ENCODE data around the gene MYO3B.
"Not testable (repeated sequence)": the region's sequence is repeated elsewhere in the genome, so short reads cannot be mapped to it uniquely, and the experiment has no call there.

MYO3B gene

DNA sequence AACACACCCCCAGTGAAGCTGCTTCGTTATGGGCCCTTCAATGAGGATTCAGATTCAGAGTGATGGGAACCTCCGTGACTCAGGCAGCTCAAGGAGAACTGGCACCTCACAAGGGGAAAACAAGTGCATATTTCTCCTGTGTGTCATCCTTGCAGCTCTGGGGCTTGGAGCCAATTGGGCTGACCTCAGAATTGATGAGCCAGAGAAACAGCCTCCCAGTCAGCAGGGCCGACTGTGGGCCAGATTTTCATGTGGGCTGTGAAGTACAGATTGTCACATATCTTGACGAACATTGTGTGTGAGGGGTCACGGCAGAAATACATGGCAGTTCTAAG is 347.6 kb downstream of the MYO3B start:
- no peak for DNase-seq

DNA sequence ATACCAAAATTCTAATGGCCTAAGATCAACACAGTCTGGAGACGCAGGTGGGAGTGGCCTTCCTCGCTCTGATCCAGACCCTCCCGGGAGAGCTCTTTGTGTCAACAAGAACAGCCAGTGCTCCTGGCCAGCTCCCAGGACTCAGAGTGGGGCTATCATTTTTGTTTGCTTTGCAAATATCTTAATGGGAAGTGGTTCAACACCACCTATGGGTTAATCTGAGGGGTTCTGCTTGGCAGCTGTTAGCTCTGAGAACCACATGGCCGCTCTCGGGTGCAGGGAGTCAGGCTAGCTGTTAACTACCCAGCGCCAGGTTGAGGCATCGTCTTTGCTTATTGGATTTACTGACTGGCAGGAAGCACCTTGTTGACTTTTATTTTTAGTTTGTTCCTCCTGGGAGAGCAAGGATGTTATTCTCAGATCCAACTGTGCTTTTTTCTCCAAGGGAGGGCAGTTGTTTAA is 352.4 kb downstream of the MYO3B start:
- no peak for DNase-seq

DNA sequence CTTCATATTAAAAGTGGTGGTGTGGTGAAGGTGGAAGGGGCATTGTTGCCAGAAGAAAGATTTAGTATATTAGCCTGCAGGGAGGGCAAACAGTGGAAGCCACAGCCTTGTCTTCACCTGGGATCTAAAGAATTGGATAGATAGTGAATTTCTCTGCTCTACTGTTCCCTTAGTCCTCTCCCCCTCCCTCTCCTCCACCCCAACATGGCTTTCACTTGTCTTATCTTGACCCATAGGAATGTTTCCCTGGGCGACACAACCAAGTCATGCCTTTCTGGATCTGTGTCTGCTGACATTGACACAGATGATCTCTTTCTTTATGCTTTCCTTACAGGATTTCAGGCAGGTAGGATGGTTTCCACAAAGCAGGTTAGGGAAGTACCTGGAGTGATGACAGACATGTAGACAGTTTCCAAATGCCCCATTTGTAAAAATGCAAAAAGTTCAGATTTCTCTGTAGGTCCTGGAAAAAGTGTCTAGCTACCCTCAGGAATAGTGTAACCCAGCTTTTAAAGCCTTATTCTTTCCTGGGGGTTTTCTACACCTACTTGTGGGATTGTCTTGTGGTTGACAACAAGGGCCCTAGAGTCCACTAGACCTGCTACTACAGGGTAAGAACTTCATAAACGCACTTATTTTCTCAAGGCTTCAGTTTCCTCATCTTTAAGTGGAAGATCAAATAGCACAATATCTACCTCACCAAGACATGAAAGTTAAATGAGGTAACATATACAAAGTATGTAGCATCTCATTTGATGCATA is 353.0 kb downstream of the MYO3B start:
- DNase-seq: no peak

DNA sequence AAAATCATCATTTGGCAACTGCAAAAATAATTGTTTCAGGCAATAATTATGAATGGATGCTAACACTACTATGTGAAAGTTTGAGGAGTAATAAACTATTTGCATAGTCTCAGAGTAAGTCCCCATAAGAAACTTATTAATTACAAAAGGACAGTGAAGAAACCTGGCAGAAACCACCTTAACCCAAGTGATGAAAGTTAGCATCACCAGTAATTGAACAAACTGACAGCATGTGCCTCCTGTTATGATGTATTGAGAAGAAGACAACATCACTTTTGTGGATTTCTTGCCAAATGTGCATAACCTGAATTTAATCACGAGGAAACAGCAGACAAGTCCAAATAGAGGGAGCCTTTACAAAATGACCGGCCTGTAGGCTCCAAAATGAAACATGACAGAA is 353.9 kb downstream of the MYO3B start:
- DNase-seq: no peak

DNA sequence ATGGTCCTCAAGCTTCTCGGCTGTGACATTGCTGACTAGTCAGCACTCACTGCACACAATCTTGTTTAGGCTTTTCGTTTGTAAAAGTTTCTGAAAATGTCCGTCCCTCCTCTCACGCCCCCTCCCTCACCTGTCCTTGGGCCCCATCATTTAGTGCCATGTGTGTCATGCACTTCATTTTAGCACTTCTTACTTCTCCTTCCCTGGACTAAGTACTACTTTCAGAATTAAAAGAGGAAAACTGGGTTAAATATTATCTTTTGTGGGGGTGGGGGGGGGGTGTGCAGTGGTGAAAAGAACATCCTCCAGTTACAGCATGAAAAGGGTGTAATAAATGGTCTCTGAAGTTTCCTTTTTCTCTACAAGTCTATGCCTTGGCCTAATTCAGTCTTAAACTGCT is 355.2 kb downstream of the MYO3B start:
- DNase-seq: no peak

DNA sequence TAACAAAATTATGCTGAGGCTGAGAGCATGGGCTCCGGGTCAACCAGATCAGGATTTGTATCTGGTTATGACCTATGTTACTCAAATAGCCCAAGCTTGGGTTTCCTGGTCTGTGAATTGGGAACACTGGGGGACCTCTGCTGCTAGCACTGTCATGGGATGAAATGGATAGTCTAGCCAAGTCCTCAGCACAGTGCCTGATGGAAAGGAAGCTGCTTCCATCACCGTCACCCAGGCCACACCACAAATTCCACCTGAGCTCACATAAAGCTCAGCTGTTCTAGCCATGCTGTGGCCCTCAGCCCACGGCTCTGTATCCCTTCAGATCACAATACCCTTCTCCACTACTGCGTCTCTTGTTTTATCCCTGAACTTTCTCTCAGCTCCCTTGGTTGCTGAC is 357.6 kb downstream of the MYO3B start:
- no peak for DNase-seq

DNA sequence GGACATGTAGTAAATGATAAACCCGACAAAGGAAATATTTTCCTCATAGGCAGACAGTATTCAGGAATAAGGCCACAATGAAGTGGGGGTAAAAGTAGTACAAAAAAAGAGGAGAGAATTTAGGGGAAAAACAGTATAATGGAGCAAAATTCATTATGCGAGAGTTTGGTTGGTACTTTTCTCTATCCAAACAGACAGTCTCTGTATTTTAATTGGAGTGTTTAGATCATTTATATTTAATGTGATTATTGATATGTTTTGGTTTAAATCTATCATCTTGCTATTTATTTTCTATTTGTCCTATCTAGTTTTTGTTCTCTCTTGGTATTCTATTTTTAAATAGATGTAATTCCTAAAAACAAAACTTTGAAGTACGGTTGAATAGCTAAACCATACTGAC is 366.9 kb downstream of the MYO3B start:
- DNase-seq: no peak

DNA sequence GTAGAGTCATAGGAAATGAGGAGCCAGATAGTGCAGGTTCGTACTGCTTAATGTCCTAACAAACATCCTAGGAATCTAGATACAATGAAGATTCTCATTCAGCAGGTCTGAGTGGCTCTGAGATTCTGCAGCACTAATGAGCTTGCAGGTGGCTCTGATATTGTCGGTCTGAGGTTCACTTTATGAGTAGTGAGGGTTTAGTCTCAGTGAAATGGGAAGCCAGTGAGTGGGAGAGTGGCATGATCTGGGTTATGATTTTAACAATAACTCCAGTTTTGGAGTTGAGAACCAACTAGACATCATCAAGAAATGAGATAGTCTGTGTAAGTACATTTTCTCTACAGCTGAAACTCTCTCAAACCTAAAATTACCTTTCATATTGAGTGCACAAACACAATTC is 370.4 kb downstream of the MYO3B start:
- no peak for DNase-seq

DNA sequence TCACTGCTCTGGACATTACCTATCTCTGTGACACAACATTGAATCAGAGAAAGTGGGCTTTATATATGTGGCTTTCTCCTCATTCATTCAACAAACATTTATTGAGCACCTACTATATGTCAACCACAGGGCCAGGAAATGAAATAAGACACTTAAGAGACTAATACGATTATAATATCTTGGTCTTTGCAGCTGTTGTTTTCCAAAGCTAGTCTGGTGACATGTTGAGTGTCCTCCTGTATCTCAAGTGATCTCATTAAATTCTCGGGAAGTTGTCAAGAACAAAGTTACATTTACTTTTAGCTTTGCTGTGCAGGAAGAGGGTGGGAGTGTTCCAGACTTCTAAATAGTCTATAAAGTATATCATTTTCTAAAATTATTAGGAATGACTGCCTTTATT is 372.6 kb downstream of the MYO3B start:
- no peak for DNase-seq

DNA sequence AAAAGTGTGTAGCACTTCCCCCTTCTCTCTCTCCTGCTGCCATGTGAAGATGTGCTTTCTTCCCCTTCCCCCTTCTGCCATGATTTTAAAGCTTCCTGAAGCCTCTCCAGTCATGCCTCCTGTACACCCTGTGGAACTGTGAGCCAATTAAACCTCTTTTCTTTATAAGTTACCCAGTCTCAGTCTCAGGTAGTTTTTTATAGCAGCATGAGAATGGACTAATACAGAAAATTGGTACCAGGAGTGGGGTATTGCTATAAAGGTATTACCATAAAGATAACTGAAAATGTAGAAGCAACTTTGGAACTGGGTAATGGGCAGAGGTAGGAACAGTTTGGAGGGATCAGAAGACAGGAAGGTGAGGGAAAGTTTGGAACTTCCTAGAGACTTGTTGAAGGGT is 374.0 kb downstream of the MYO3B start:
- not testable (repeated sequence) for DNase-seq

DNA sequence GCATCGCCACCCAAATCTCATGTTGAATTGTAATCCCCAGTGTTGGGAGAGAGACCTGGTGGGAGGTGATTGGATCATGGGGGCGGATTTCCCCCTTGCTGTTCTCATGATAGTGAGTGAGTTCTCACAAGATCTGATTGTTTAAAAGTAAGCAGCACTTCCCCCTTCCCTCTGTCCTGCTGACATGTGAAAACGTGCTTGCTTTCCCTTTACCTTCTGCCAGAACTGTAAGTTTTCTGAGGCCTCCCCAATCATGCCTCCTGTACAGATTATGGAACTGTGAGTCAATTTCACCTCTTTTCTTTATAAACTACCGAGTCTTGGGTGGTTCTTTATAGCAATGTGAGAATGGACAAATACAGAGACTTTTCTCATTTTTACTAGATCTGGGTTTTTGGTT is 375.8 kb downstream of the MYO3B start:
- no peak for DNase-seq

DNA sequence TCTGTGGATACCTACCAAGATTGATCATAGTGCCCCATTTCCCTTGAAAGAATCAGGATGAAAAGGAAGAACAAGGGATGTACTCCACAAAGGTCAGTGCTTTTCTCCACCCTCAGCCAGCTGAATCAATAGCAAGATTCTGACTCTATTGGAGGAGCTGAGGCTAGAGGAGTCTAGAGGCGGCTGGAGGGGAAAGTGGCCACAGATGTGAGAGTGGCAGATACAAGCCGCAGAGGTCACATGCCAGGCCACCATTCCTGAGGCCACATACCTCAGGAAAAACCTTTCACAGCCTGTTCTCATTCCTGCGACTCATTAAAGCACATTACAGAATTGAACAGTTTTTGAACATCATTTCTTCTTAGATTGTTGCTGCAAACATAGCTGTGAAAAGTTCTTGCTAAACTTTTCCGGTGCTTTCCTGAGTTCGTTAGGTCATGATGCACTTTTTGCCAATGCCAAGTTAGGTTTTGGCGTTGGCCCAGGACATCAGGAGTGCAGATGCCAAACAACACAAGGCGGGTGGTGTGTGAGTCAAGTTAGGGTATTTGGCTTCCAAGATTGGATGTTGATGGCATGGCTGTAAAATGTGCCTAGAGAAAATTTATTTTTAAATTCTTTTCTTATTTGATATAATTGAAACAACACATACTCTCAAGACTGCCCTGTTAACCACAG is 376.5 kb downstream of the MYO3B start:
- peak; percentile 49 for DNase-seq

DNA sequence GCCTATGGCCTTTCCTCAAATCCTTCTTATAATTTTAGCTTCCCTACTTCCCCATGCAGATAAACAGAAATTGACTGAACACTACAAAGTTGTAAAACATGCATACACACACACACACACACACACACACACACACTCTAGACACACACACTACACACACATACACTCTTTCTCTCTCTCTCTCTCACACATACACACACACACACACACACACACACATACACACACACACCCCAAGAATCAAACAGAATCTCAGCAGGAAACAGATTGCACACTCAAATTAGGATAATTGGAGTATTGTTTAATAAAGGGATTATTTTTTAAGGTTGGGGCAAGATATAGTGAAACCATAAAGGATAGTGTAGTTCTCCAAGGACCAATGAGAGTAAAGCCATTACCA is 385.0 kb downstream of the MYO3B start:
- no peak for DNase-seq

DNA sequence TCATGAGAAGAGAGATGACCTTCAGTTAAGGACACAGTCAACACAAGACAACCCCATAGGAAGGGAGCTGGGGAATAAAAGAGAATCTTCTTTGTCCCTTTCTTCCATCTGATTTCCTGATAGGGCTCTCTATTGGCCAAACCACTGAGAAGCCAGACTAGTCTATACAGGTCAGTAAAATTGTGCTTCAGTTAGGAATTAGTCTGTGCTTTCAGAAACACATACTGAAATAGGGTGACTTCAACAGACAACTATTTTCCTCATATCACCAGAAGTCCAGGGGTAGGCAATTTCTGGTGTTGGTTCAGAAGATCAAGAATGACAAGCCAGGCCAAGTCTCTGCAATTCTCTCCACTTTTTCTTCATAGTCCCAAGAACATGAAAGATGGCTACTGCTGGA is 385.5 kb downstream of the MYO3B start:
- DNase-seq: no peak

DNA sequence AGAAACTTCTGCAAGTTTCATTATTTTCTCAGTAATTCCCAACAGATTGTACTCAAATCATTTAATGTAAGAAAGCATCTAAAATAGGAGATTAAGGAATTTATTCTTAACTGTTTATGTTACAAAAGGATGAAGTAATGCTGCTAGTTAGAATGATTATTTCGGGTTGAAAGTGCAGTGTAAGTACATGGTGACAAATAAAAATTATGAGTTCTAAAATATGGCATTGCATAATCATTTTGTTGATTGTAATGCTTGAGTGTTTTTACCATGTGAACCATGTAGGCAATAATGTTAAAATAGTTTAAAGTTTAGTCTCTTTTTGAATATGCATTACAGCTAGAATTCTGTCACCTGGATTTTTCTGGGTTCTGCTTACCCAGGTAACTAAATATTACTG is 388.2 kb downstream of the MYO3B start:
- DNase-seq: no peak

DNA sequence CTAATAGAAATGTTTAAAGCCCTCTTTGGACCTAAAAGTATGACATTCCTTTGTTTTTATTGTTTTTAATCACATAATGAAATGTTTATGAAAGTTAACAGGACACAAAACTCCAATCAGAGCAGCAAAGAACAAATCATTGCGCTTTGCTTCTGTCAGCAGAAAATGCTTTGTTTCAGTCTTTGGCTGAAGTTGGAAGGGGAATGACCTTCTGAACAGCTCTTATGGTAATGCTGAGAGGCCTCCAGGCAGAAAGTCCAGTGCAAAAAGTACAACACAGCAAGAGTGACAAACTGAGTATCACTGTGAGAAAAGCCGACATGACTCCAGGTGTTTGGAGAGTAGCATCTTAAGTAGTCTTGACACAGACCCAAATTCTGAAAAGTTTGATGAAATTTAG is 389.5 kb downstream of the MYO3B start:
- no peak for DNase-seq

DNA sequence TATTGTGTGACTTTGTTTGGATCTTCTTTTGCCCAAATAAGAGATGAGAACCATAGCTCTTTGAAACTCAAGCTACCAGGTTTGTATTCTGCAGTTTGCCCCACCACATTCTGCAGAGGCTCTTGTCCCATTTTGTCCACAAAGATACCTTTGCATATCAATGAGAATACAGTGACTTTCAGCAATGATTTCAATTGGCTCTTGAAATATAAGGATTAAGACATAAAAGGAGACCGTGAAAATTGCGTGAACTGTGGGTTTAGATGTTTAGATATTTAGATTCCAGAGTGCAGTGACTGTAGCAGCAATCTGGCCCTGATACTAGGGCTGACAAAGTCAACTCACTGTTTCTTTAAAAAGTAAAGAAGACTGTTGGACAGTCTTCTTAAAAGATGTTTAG is 390.6 kb downstream of the MYO3B start:
- DNase-seq: no peak

DNA sequence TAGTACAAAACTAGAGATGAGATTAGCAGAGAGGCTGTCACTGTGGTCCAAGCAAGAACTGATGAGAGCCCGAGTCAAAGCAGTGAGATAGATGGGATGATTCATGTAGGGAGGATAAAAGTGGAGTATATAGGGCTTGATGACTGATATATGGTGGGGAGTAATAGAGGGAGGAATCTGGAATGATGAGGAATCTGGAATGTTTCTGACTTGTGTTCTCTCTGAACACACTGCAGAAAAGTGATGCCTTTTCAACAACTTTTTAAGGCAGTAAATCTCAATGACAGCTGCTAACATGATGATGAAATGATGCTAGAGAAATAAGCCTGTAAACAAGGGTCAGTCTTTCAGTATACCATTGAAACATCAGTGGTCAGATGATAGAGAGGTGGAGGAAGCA is 393.7 kb downstream of the MYO3B start:
- DNase-seq: no peak

DNA sequence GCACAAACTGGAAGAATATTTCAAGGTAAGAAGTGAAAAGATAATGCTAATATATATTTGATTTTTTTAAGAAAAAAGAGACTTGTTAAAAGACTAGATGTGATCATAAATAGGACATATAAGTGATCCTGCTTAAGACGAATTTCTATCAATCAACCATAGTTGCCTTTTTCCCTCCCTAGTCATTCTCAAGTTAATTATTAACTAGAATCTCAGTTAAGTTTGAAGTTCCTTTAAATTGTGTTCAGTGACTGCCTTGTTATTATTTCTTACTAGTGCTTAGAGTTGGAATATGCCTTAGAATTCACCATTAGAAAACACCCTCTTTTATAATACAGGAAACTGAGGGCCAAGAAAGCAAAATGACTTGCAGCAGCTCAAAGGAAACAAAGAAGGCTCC is 395.7 kb downstream of the MYO3B start:
- no peak for DNase-seq

DNA sequence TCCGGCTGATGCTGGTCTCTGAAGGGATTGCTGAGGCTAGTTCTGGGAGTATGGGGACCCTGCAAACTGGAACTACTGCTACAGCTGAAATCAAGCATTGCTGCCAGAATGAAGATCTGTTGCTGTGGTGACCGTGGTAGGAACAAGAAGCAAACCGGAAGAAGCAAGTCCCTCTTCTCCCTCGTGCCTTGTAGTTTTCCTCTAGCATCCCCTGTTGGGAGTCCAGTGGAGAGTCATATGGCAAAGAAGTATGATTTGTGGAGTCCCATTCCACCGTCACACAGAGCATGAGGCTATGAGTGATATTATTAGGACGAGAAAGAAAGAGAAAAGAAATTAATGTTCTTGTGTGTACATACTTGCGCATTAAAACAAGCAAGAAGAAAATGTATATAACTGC is 398.3 kb downstream of the MYO3B start:
- DNase-seq: no peak

DNA sequence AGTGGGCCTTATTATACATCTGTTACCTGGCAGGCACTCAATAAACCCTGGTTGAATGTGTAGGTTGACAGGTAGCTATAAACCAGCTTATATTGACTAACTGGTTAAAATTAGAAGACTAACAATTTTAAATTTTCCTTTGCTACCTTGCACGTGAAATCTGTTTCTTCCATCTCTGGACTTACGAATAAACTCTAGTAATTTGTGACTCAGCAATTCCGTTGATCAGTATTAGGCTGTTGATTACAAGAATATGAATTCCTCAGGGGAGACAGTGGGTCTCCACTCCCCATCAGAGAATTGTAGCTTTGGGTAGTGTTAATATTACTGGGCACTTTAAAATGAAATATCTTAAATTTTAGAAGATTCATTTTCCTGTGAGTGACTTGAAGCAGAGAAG is 399.4 kb downstream of the MYO3B start:
- DNase-seq: no peak

DNA sequence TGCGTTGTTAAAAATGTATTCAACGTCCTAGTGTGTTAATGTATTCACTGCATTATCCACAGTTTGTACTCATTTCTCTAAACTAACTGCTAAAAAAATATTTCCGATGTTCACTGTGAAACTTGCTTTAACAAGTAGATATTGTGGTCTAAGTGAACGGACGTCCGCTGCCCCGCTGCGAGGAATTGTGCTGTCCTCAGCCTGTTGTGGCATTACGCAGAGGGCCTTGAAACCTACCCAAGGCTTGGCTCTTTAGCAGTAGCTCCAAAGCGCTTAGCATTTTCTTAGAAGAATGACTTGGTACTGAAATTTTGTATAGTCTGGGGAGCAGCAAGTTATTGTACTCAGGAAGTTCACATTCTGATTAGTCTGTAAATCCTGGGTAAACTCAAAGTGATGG is 400.7 kb downstream of the MYO3B start:
- DNase-seq: no peak

DNA sequence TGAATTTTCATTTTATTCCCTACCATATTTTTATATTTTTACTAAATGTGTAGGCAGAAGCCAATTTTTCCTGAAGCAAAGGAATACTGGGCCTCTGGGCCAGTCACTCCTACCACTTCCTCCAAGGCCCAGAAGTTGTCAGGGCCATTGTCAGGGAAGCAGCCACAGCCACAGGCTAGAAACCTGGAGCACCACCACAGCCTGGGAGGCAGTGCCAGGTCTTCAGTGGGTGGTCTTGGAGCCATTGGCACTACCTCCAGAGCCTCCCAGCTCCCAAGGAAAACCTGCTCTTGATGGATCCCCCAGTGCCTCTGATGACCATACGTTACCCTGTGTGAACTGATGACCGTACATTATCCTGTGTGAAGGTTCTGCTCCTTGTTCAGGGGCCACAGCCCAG is 401.6 kb downstream of the MYO3B start:
- no peak for DNase-seq

DNA sequence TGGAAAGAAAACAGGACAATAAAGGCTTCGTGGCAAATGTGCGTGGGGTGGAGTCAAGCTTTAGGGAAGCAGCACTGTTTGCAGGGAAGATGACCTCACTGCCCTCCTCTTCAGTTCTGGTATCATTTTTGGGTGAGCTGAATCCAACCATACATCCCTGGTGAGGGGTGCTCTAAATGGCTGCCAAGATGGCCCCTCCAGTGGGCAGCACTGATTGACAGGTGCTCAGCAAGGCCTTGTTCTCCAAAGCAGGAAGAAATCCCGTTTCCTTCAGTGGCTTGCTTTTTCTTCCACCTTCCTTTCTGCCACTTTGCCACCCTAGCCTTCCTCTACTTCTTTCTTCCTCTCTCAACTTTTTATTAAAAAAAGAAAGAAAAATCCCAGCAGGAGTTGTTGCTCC is 404.4 kb downstream of the MYO3B start:
- no peak for DNase-seq

All from left hindlimb (tissue), 1 donor.